GM23248 (cell line): ENCODE measurements around the gene TENM3. TPM values are rescaled to one million over a fixed set of nuclear protein-coding genes. Genes with fewer than 3 reads are reported as not detected.

Experiments
- DNase-seq: peaks from one replicate; pipeline ENCODE4 v3.0.0-alpha.2; 2015
- H2AFZ ChIP-seq: fragments of 200-600 bp; sonication (generic); 2 replicates; pipeline ENCODE4 v1.6.1; 2016; ENCODE audit warnings: antibody characterized with exemption
- H3F3A ChIP-seq: fragments of 200-600 bp; sonication (generic); 2 replicates; pipeline ENCODE4 v1.6.1; 2016; ENCODE audit warnings: mild to moderate bottlenecking, antibody characterized with exemption, mixed run types; ENCODE audit not compliant: insufficient read depth
- H3K27ac ChIP-seq: fragments of 200-600 bp; sonication (generic); 2 replicates; pipeline ENCODE4 v1.5.1; 2016; ENCODE audit warnings: mild to moderate bottlenecking
- H3K27me3 ChIP-seq: fragments of 200-600 bp; sonication (generic); replicated peaks from 2 replicates; pipeline ENCODE4 v1.6.1; 2016; ENCODE audit warnings: mild to moderate bottlenecking; ENCODE audit not compliant: insufficient read depth
- H3K36me3 ChIP-seq: fragments of 200-600 bp; sonication (generic); 2 replicates; pipeline ENCODE4 v1.6.1; 2016; ENCODE audit warnings: low read depth, mild to moderate bottlenecking
- H3K4me1 ChIP-seq: fragments of 200-600 bp; sonication (generic); 2 replicates; pipeline ENCODE4 v1.6.1; 2016; ENCODE audit warnings: mild to moderate bottlenecking; ENCODE audit not compliant: insufficient read depth
- H3K4me2 ChIP-seq: fragments of 200-600 bp; sonication (generic); one replicate; pipeline ENCODE4 v1.6.1; 2016; ENCODE audit warnings: mild to moderate bottlenecking; ENCODE audit not compliant: unreplicated experiment
- H3K4me3 ChIP-seq: fragments of 200-600 bp; sonication (generic); 2 replicates; pipeline ENCODE4 v1.5.1; 2016; ENCODE audit warnings: mild to moderate bottlenecking
- H3K79me2 ChIP-seq: fragments of 200-600 bp; sonication (generic); 2 replicates; pipeline ENCODE4 v1.6.1; 2016; ENCODE audit warnings: mild to moderate bottlenecking; ENCODE audit not compliant: insufficient read depth
- H3K9ac ChIP-seq: fragments of 200-600 bp; sonication (generic); 2 replicates; pipeline ENCODE4 v1.6.1; 2016; ENCODE audit warnings: mild to moderate bottlenecking
- H3K9me2 ChIP-seq: fragments of 200-600 bp; sonication (generic); 2 replicates; pipeline ENCODE4 v1.6.1; 2016; ENCODE audit warnings: mixed run types, mild to moderate bottlenecking, moderate library complexity; ENCODE audit not compliant: insufficient read depth
- H3K9me3 ChIP-seq: fragments of 200-600 bp; sonication (generic); one replicate; pipeline ENCODE4 v1.6.1; 2017; ENCODE audit warnings: low read depth
- H4K20me1 ChIP-seq: fragments of 200-600 bp; sonication (generic); 2 replicates; pipeline ENCODE4 v1.6.0; 2016; ENCODE audit not compliant: insufficient read depth
- EZH2 ChIP-seq: fragments of 200-600 bp; sonication (generic); IDR thresholded peaks from 2 replicates; pipeline ENCODE4 v1.6.1; 2018; ENCODE audit warnings: antibody characterized with exemption, mild to moderate bottlenecking; ENCODE audit not compliant: insufficient read depth, poor library complexity, severe bottlenecking
- EZH2phosphoT487 ChIP-seq: fragments of 200-600 bp; sonication (generic); IDR thresholded peaks from 2 replicates; pipeline ENCODE4 v1.6.1; 2018; ENCODE audit warnings: antibody characterized with exemption, moderate library complexity, mild to moderate bottlenecking, low read depth; ENCODE audit not compliant: insufficient read depth
- WGBS, 2 experiments: methylation state at CpG; one replicate each; pipeline ENCODE4 v1.1.6; 2015 to 2017; ENCODE audit warnings: low lambda C conversion rate in 2 of 2, low coverage in 1 of 2; ENCODE audit errors: missing lambda C conversion rate in 2 of 2; 5-methylcytosine and 5-hydroxymethylcytosine counted together
- in situ Hi-C: fragments of 300-500 bp; cut with MboI; formaldehyde crosslinking; loops from 2 replicates; pipeline ENCODE4 v1.15.0; 2020
- polyA plus RNA-seq: library from polyadenylated mRNA; unstranded; fragments of >200 nt; fragmentation: Nextera tagmentation; extraction: Ambion mirVana; gene quantifications from 2 replicates; pipeline ENCODE4 v1.2.1, GENCODE V29; 2016
- total RNA-seq: library from RNA; depleted of rRNA; stranded (reverse); fragments of >200 nt; shearing (Covaris generic); gene quantifications from 2 replicates; pipeline ENCODE4 v1.2.3, GENCODE V29; 2014

TENM3 gene
- total and polyA plus RNA-seq, 2 experiments from 2014 or later, result 0.83 to 8.1 TPM

GRCh38 chr4:182292612-182293011, 49.4 kb downstream of the TENM3 start:
- DNase-seq, result no peak
- H3F3A ChIP-seq, result no peaks in the 10 kb centered on the region
- H3K4me3 ChIP-seq, result no peak overlapping the region
- no peaks in the 10 kb centered on the region for H3K36me3 ChIP-seq
- H3K9me3 ChIP-seq, result no peaks in the 10 kb centered on the region
- no peaks in the 10 kb centered on the region for H3K9me2 ChIP-seq
- no peaks in the 10 kb centered on the region for H4K20me1 ChIP-seq
- in situ Hi-C loops, result no loop called here
- no peaks in the 10 kb centered on the region for H3K4me1 ChIP-seq
- H3K79me2 ChIP-seq, result no peaks in the 10 kb centered on the region
- no peak overlapping the region for H3K4me2 ChIP-seq
- no peaks in the 10 kb centered on the region for H3K27me3 ChIP-seq
- no peak overlapping the region for H3K9ac ChIP-seq
- no peak overlapping the region for H3K27ac ChIP-seq
- 32 to 50% methylated on average over 4 of the region's 4 CpGs for WGBS, 2 experiments
- TF ChIP-seq EZH2 (no peak), EZH2phosphoT487 (no peak)
- H2AFZ ChIP-seq, result no peak overlapping the region

DNA sequence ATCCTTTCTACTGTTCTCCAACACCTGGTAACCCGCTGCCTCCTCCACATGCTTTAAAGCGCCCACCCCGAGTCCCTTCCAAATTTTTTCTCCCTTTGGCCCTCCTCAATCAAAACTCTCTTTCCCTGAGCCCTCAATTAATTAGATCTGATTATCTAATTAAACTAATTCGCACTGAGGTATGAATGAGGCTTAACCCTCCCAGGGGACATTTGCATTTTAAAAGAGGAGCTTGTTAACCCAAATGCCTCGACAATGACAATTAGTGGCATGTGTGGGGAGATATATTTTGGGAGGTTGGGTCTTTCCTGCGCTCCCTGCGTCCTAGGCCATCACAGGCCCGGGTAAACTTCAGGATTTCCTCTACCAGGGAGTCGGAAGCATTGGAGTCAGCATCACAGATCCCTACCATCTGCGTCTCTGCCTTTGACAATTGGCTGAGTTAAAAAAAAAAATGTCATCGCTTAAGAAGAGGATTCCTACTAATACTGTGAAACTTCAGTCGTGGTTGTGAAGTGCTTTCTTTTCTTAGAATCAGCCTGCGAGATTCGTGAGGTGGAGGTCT, 50.6 kb downstream of the TENM3 start:
- Histone ChIP-seq H3K9me3 (no peaks in the 10 kb centered on the region), H3K4me1 (no peaks in the 10 kb centered on the region), H3K27ac (no peak overlapping the region), H3K79me2 (no peaks in the 10 kb centered on the region), H3K36me3 (no peaks in the 10 kb centered on the region), H3K9ac (no peak overlapping the region), H3F3A (no peaks in the 10 kb centered on the region), H2AFZ (no peak overlapping the region), H4K20me1 (no peaks in the 10 kb centered on the region), H3K4me3 (no peak overlapping the region), H3K9me2 (no peaks in the 10 kb centered on the region), H3K4me2 (no peak overlapping the region), H3K27me3 (no peaks in the 10 kb centered on the region)
- TF ChIP-seq EZH2phosphoT487 (no peak), EZH2 (no peak)
- no peak for DNase-seq
- in situ Hi-C loops, result no loop called here
- 15 to 18% methylated on average over 14 of the region's 14 CpGs for WGBS, 2 experiments

- Histone ChIP-seq H3K27me3 (no peaks in the 10 kb centered on the region), H3K27ac (no peak overlapping the region), H3K9me2 (no peaks in the 10 kb centered on the region), H3K9me3 (no peaks in the 10 kb centered on the region), H4K20me1 (no peaks in the 10 kb centered on the region), H2AFZ (no peak overlapping the region), H3K36me3 (no peaks in the 10 kb centered on the region), H3K4me2 (no peak overlapping the region), H3K79me2 (no peaks in the 10 kb centered on the region), H3F3A (no peaks in the 10 kb centered on the region), H3K9ac (no peak overlapping the region), H3K4me3 (no peak overlapping the region), H3K4me1 (no peaks in the 10 kb centered on the region)
- in situ Hi-C loops, result no loop called here
- DNase-seq, result no peak
- TF ChIP-seq EZH2 (no peak), EZH2phosphoT487 (no peak)
- WGBS, 2 experiments, result 35 to 40% methylated on average over 4 of the region's 4 CpGs
These were observed 51.2 kb downstream of the TENM3 start for GRCh38 chr4:182294451-182294850.

DNA sequence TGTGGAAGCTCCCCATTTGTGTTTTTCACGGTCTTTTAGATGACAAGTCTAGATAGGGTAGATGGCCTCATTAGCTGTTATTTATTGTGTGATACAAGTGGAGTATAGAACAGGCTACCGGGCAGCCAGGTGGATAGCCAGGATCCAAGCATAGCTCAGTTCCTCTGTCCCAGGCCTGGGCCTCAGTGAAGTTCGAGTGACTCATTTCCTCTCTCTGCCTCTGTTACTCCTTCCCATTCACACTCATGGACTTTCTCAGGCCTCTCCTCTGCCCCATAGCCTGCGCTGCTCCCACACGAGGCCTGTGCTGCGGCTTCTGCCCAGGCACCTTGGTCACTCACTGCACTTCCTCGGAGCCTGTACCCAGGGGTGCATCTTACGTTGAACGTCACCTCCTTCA, 54.5 kb downstream of the TENM3 start:
- WGBS, 2 experiments, result 30 to 33% methylated on average over 9 of the region's 9 CpGs
- no peak for DNase-seq
- TF ChIP-seq EZH2phosphoT487 (no peak), EZH2 (no peak)
- H3K79me2 ChIP-seq, result no peaks in the 10 kb centered on the region
- no peaks in the 10 kb centered on the region for H3F3A ChIP-seq
- no peak overlapping the region for H3K9ac ChIP-seq
- H3K4me2 ChIP-seq, result no peak overlapping the region
- no peaks in the 10 kb centered on the region for H3K27me3 ChIP-seq
- H3K9me3 ChIP-seq, result no peaks in the 10 kb centered on the region
- no peaks in the 10 kb centered on the region for H3K4me1 ChIP-seq
- in situ Hi-C loops, result no loop called here
- H4K20me1 ChIP-seq, result no peaks in the 10 kb centered on the region
- H3K27ac ChIP-seq, result no peak overlapping the region
- H3K36me3 ChIP-seq, result no peaks in the 10 kb centered on the region
- no peak overlapping the region for H2AFZ ChIP-seq
- H3K4me3 ChIP-seq, result no peak overlapping the region
- no peaks in the 10 kb centered on the region for H3K9me2 ChIP-seq

DNA sequence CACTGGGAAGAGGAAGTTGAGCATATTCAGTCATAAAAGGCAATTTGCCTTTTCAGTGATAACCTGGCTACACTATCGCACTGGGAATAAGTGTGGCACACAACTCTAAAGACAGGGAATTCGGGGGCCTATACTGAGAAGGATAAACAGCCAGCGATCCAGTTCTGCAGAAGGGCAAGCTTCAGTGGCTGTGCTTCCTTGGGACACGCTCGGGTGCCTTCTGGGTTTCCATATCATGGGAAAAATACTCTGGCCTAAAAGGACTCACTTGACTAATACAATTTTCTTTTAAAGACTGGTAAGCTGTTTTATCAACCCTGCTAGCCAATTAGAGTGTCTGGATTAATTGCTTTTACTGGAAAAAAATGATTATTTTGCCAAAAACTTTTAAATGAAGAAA, 58.5 kb downstream of the TENM3 start:
- in situ Hi-C loops, result no loop called here
- 14 to 21% methylated on average over 5 of the region's 5 CpGs for WGBS, 2 experiments

More for the DNA sequence above, 58.5 kb downstream of the TENM3 start:
- Histone ChIP-seq H3K36me3 (no peaks in the 10 kb centered on the region), H3K27ac (no peak overlapping the region), H3K9me3 (no peaks in the 10 kb centered on the region), H3F3A (no peaks in the 10 kb centered on the region), H3K79me2 (no peaks in the 10 kb centered on the region), H2AFZ (no peak overlapping the region), H3K9me2 (no peaks in the 10 kb centered on the region), H3K27me3 (no peaks in the 10 kb centered on the region), H4K20me1 (no peaks in the 10 kb centered on the region), H3K4me2 (no peak overlapping the region), H3K4me3 (no peak overlapping the region), H3K4me1 (no peaks in the 10 kb centered on the region), H3K9ac (no peak overlapping the region)
- TF ChIP-seq EZH2 (no peak), EZH2phosphoT487 (no peak)
- DNase-seq, result no peak
